ENCODE results near the gene SEMA5A.

SEMA5A gene

DNA sequence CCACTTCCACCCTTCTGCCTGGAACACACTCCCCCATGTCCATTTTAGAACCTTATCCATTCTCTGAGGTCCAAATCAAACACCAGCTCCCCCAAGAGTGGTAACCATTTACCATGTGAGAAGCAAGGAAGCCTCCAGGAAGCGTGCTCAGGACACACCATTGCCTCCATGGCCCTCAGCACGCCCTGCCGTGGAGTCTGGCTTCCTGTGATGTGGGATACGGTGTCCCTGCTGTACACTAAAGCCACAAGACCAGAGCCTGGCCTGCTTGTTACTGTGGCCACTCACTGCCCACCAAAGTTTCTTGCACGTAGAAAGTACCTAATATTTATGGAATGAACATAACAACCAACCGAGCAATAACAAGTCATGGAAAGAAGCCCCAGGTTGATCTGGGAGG lies 151.7 kb downstream of the SEMA5A start:
- no peak for DNase-seq

DNA sequence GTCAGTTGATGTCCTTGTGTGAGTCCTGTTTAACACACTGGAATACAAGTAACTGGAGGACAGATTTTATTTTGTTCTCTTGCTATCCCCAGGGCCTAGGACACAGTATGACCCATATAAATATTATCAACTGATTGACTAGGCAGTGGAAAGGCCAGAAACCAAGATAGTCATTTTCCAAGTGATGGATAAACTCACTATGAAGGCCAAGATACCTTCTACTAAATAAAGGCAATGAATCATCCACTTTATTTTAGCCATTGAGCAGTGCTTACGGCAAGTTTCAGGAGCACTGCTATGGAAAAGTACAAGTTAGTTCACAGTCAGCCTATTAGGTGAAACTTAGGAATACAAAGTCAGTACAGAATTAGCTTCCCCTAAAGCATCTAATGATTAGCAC lies 153.2 kb downstream of the SEMA5A start:
- DNase-seq, result no peak

DNA sequence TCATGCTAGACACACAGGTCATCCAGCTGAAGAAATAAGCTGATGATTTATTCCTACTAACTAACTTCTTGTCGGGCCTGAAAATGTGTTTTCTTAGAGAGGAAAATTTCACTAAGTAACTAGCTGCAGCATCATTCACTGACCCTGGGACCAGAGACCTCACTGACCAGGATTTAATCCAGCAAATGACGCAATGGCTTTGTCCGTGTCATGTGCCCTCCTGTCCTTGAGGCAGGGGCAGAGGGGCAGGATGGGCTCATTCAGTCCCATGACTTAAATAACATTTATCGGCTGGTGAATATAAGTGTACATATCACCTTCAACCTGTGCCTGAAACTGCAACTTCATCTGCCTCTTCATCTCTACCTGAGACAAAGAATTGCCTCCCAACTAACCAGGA lies 154.8 kb downstream of the SEMA5A start:
- no peak for DNase-seq

DNA sequence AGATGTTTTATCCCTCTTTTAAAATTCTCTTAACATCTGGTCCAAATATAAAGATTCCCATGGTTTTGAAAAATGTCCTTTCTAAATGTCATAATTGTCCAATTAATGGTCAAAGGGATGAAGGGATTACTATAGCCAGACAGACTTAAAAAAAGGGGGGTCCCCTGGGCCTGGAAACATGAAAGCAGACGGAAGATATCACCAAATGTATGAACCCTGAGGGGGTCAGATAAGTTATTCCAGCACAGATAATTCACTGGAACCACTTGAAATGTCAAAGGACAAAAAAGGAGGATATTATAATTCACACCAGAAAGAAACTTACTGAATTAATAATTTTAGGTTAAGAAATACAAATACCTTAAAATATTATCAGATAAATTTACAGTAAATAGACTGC lies 155.8 kb downstream of the SEMA5A start:
- DNase-seq, result no peak

DNA sequence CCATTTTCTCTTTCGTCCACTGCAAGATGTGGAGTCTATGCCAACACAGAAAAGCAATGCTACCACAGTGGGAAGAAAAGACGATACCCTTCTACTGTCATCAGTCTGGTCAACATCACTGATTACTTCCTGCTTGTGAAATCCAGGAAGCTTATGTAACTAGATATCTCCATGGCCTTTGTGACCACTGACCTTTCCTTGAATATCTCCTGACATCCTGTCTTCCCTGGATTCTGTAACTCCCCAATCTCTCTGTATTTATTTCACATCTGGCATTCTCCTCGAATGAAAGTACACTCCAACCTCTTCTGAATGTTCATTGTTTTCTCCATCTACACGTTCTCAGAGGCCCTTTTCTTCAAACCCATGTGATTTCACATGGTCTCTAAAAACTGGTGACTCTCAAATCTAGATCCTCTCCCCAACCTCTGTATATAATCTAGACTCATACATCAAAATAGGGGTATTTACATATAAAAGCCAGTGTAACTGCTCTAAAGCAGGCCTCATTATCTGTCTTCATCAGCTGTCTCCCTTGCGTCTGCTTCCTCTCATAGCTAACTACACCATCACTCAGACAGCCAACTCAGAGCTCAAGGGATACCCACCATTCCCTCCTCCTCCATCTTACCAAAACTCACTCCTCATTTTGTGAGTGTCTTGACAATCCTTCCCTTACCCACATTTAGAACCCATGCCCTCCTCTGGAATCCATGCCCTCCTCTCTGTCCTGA lies 156.8 kb downstream of the SEMA5A start:
- peak; percentile 51 for DNase-seq

DNA sequence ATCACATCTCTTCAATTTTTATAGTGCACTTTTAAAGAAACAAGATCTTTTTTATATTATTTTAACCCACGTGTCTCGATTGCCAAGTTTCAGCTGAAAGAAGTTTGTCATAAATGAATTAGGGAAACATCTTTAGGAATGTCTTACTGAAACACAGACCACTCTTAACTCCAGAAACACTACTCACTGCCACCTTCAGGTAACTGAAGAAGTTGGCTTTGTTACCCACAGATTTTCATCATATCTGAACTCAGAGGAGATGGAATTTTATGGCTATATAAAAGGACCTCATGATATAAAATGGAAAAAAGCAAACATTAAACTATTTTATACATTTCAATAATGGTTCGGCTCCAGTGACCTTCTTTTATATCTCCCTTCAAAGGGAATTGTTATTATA lies 158.0 kb downstream of the SEMA5A start:
- DNase-seq, result no peak

DNA sequence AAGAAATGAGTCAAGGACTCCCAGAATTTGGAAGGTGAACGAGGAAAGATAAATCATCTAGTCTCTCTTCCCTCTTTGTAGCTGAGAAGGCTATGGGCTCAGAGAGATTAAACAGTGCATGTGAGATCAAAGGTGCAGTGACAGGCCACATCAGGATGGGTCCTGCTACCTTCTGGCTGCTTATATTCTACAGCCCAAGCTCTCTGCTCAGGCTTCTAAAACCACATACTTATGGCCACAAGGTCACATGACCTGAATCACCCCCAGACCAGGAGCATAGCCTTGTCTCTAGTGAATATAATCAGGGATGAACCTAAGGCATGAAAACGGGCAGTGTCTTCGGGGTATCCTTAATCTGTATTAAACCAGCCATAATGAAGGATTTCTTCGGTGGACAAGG lies 158.9 kb downstream of the SEMA5A start:
- DNase-seq, result no peak

DNA sequence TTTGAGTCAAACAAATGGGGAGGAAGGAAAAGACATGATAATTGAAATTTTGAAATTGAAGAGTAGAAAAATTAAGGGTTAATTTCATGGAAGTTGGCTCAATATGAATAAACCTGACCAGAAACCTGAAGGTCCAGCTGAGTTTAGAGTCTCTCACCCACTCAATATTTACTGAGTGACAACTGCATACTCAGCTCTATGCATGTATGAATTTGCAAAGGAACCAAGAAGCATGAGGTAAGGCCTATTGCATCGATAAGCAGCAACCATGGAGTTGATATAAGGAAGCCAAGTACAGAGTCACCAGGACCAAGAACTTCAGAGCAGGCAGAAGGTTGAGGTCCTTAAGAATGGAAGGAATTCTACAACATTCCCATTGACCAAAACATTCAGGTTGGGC lies 163.4 kb downstream of the SEMA5A start:
- no peak for DNase-seq

DNA sequence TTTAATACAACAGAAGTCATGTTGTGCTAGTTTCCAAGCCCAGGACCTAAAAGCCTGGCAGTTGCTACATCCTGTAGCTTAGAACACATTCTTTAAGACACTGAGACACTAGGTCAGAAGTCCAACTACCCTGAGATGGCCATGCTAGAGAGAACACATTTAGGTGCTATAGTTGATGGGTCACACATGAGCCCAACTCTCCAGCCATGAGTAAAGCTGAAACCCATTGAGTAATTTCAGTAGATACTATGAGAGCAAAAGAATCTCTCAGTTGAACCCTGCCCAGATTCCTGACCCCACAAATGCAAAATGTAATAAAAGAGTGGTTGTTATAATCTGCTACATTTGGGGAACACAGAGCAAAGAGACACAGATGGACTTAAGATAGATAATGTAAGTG lies 164.4 kb downstream of the SEMA5A start:
- no peak for DNase-seq

DNA sequence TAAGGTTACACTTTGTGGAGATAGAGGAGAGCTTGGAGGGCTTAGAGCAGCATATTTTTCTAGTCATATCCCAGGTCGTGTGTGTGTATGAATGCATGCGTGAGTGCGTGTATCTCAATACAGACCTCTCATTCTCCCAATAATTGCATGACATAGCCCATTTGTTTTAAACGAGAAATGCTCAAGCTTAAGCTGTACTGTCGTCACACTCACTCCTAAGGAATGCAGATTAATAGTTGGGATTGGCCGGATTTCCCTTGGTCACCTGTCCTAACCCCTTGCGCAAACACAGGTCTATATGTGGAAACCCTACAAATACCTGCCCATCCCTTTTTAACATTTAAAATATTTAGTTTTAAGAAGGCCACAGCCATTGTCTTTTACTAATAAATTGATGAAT lies 165.8 kb downstream of the SEMA5A start:
- DNase-seq, result no peak

DNA sequence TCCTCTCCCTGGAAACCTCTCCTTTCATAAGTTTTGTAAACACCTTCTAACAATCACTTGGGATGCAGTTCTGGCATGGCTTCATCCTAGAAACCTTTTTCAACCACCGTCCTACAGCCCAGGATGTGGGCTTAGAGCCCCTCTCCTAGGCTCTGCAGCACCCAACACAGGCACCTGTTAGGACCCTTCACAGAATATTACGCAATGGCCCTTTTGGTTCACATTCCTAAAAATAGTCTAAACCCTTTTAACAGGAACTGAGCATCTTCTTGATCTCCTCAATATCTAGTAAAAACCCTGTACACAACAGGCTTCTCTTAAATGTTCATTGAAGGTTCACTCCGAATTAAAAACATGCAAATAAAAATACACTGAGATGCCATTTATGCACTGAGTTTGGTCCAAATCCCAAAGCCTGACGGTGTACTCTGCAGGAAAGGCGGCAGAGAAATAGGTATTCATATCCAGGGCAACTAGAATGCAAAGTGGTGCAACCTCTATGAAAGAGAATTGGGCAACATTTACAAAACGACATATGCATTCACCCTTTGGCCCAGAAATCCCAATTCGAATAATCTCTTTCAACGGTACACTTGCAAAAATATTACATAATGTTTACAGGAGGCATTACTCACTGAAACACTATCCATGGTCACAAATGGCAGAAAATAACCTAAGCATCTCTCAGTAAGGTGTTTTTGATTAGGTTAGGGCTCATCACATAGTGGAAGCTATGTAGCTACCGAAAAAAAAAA lies 169.3 kb downstream of the SEMA5A start:
- no peak for DNase-seq

DNA sequence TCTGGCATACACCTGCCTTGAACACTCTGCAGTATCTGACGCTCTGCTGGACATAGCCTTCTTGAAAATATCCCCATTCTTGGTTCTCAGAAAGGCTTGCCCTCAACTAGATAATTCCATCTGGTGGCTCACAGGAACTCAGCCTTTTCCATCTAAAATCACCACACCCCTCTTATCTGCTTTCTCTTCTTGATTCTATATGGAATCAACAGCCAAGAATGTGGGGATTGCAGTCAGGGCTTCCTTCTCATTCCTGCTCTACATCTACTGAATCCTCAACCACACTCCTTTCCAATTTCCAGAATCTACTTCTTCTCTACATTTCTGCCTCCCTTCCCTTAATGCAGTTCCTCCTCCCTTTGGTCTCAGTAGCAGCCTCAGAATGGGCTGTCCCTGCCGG lies 170.1 kb downstream of the SEMA5A start:
- no peak for DNase-seq

DNA sequence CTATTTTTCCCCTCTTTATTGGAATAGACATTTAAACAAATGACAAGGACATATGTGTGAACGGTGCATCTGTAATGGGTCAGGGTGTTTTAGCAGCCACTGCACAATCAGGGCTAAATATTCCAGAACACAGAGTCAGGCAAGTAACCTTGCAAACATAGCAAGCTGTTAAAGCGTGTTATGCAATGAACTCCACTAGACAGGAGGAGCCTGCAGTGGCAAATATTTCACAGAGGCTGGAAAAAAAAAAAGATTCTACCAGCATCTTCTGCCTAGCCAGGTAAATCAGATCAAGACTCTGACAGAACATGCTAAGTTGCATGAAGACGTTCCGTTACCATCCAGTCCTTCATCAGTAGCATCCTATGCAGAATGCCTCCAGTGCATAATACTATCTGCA lies 171.8 kb downstream of the SEMA5A start:
- DNase-seq, result no peak

DNA sequence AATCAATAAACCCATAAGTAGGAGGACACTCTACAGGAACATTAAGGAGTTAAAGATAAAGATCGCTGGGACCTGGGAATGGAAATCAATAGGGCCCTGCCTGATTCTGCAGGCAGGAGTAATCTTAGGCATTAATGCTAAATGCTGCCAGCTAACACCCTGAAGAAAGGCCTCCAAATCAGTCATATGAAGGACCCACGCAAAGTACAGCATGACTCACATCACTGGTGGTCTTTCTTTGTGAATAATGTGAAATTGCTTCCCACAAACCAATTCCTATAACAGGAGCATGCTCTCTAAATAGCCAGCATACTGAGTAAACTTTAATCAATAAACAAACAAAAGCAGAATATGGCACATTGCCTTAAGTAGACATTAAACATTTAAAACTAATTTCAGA lies 172.3 kb downstream of the SEMA5A start:
- no peak for DNase-seq

DNA sequence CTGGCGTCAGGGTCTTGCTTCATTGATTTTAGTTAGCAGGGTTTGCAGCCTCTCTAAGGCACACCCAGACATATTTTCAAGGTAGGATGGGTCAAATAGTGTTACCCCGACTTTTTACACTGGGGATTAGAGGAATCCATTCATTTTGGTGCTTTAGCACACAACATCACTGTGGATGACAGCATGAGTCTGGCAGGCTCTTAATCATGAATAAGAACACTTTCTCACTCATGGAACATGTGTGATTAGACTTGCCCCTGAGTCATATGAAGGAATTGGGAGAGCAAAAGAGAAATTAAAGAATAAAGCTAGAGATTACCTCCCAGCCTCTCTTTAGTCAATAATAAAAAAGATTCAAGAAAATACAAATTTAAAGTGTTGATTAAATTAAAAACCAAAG lies 175.6 kb downstream of the SEMA5A start:
- DNase-seq, result no peak

DNA sequence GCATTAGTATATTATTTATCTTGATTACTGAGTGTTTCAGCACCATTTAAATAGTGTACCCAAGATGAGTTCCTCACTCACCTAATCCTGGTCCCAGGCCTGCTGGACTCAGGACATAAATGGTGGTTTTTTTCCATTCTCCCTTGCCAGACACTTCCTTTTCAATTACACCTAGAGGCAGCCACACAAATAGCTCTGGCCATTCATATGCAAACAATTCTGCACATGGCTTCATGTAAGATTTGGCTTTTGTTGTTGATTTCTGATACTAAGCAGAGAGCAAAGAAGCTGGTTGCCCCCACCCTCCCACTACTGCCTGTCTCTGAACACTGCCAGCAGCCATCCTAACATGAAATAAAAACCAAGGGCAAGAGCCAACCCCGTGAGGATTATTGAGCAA lies 180.4 kb downstream of the SEMA5A start:
- peak; percentile 44 for DNase-seq

DNA sequence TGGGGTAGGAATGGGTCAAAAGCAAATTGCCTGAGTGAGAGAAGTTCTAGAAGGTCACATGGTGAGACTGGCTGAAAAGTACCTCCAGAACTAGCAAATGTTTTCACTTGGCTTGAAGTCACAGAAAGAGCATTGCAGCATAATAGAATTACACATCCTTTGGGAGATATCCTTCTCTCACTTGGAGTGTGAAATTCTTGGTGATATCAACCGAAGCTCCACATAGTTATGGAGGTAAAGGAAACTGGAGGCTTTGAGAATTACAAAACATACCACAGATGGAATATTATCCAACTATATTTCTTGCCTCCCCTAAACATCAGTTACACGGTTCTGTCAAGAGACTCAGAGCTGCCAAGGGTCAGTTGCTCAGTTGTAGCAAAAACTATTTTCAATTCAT lies 182.4 kb downstream of the SEMA5A start:
- no peak for DNase-seq

DNA sequence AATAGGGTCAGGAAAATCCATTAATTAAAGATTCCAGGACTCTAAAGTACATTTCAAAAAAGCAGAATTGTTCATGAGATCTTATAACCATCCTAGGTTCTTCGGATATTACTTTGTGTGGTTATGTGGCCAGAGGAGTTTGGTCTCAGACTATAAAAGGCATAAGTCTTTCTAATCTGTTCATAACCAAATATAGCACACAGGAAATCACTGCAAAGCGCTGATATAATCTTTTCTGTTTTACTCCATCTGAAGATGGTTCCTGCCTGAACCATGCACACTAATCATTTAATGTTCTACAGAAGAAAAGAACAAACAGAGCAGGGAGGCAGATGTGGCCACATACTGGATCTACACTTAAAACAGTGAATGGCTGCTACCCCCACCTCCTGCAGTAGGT lies 182.8 kb downstream of the SEMA5A start:
- no peak for DNase-seq

DNA sequence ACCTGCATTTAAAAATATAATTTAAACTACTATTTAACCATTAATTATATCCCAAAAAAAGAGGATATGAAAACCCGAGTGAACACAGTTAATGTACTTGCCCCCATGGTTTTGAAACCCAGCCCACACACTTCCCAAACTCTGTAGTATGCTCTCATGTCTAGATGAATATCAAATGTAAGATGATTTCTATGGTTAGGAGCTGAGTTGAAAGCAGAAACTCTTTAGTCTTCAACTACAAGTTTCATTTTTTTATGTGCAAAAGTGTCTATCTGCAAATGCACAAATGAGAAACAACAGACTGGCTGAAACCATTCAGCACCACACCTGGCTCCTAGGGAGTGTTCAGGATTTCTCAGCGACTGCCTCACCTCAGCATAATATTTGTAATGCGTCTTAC lies 183.3 kb downstream of the SEMA5A start:
- no peak for DNase-seq

DNA sequence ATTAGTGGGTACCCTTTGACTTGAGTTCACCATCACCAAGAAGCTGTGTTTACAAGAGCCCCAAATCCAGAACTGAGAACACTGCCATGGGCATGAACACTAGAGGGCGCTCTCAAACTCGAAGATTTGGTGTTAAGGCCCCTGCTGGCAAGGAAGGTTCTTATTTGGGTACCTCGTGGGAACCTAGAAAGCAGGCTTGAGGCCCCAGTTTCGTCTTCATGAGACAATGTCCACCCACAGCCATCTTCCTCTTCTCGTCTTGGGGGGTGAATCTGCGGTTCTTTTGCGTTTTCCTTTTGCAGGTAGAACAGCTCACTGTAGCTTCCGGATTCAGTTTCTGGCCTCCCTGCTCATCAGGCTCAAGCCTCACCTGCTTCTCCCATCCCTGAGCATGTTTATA lies 184.0 kb downstream of the SEMA5A start:
- DNase-seq, result peak; percentile 57

DNA sequence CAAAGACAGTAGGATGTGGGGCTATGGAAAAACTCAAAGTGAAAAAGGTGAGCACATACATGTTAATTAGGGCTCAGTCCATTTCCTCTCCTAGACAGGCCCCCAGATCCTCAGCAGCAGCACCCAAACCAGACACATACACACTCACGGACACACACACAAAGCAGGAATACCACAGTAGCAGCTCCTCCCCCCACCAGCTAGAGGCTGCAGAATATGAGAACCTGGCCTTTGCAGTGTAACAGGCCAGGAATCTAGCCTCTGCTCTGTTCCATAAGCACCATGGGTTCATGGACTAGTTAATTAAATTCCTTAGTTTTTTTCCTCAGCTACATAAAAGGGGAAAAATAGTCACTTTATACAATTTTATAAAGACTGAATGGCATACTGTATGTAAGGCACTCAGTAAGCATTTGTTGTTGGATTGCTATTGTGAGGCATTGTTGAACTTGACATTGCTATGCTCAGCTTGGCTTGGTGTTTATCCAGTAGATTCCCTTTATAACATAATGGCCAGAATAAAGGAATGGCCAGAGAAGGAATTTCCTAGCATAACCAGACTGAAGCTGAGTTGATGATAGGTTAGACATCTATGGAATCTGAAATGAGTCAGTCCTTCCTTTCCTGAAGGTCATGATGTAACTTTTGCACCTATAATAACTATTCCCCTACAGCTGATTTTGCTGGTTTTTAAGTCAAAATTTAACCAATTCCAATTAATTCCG lies 186.8 kb downstream of the SEMA5A start:
- DNase-seq, result no peak

DNA sequence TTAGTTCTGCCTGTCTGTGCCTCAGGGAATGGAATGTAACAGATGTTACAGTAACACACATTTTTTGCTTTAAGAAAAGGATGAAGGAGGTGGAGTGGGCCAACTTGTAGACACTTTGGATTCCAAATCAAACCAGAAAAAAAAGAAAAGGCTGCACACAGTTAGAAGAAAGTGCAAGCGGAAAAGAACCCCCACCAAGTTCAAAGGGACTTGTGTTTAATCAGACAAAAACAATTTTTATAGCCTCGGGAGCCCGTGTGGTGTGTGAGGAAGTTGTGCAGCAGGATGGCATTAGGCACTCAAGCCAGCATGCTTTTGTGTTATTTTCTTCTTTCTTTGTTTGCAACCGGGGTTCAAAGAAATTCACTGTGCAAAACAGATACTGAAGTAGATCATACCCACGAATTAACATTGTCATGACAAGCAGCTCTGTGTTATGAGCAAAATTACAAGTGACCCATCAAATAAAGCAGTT lies 189.5 kb downstream of the SEMA5A start:
- no peak for DNase-seq

DNA sequence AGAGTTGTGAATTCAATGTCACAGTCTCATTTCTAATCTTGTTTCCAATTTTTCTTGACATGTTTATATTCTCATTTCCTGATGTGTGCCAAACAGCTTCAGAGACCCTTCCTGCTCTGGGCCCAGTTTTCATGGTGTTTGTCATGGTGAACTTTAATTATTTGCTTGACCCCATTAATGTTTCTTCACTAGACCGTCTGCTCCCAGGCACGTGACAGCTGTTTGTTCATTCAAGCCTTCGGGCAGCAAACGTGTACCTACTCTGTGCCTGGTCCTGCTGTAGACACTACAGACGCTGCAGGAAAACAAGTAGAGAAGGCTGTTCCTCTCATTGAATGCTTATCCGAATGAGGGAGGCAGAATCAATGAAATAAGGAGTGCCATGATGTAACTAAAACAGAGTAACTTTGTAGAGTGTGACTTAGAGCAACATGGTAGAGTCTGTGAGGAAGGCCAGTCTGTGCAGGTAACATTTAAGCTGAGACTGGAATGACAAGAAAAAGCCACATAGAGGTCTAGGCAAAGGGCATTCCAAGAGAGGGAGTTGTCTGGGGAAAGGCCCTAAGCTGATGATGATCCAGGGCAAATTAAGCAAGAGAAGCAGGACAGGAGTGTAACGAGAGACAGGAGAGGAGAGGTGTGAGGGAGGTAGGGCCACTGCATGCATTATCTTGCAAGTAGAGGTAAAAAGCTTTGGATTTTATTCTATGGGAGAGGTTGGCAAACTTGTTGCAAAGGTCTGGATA lies 191.4 kb downstream of the SEMA5A start:
- DNase-seq, result no peak
